Fibroblast of lung (primary cell): ENCODE data around the gene OSBPL9.

ENCODE experiments used
- EZH2 ChIP-seq: IDR thresholded peaks from 2 replicates; pipeline ENCODE4 v1.5.1; 2012; ENCODE audit warnings: low read length, control low read depth, mild to moderate bottlenecking; ENCODE audit errors: missing control alignments
- TF ChIP-seq, protein P1 (sequence below), 2 donors: IDR thresholded peaks in 1 of 2; conservative IDR thresholded peaks in 1 of 2; 1 replicate in 1 of 2; 2 replicates in 1 of 2; pipeline ENCODE4 v1.5.1; 2011 to 2012; ENCODE audit warnings: low read length in 2 of 2, control low read depth in 1 of 2, inconsistent platforms in 1 of 2, low read depth in 1 of 2, mild to moderate bottlenecking in 1 of 2

DNA sequence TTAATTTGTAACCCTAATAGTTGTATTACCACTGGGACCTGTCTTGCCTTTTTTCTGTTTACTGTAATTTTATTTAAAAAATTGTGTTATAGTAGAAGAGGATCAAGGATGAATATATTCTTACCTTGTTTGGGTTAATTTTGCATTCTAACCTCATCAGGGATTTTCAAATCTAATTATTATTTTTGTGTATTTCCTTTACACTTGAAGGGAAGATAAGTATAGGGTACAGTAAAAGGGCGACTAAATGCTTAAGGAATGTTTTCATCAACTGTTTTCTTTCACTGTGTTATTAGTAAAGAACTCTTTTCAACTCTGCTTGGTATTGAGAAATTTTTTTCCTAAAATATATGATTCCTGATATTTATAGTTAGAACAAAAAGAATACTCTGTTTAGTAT is 33.3 kb downstream of the OSBPL9 start:
- TF ChIP-seq, protein P1, sequence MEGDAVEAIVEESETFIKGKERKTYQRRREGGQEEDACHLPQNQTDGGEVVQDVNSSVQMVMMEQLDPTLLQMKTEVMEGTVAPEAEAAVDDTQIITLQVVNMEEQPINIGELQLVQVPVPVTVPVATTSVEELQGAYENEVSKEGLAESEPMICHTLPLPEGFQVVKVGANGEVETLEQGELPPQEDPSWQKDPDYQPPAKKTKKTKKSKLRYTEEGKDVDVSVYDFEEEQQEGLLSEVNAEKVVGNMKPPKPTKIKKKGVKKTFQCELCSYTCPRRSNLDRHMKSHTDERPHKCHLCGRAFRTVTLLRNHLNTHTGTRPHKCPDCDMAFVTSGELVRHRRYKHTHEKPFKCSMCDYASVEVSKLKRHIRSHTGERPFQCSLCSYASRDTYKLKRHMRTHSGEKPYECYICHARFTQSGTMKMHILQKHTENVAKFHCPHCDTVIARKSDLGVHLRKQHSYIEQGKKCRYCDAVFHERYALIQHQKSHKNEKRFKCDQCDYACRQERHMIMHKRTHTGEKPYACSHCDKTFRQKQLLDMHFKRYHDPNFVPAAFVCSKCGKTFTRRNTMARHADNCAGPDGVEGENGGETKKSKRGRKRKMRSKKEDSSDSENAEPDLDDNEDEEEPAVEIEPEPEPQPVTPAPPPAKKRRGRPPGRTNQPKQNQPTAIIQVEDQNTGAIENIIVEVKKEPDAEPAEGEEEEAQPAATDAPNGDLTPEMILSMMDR (conservative IDR thresholded peaks at IDR 0.05 in 1 of 2, IDR thresholded peaks at IDR 0.05 in 1 of 2; ENCODE audit: low read depth in 1 of 2, low read length in 2 of 2), result no peak
- TF ChIP-seq EZH2, result no peak
